Inflammatory macrophage (primary cell): ENCODE results near the gene TTLL11.

ENCODE experiments used
- DNase-seq, 2 donors: peaks; one replicate each; pipeline ENCODE4 v3.0.0-alpha.2; 2020 to 2022

Gene TTLL11

DNA sequence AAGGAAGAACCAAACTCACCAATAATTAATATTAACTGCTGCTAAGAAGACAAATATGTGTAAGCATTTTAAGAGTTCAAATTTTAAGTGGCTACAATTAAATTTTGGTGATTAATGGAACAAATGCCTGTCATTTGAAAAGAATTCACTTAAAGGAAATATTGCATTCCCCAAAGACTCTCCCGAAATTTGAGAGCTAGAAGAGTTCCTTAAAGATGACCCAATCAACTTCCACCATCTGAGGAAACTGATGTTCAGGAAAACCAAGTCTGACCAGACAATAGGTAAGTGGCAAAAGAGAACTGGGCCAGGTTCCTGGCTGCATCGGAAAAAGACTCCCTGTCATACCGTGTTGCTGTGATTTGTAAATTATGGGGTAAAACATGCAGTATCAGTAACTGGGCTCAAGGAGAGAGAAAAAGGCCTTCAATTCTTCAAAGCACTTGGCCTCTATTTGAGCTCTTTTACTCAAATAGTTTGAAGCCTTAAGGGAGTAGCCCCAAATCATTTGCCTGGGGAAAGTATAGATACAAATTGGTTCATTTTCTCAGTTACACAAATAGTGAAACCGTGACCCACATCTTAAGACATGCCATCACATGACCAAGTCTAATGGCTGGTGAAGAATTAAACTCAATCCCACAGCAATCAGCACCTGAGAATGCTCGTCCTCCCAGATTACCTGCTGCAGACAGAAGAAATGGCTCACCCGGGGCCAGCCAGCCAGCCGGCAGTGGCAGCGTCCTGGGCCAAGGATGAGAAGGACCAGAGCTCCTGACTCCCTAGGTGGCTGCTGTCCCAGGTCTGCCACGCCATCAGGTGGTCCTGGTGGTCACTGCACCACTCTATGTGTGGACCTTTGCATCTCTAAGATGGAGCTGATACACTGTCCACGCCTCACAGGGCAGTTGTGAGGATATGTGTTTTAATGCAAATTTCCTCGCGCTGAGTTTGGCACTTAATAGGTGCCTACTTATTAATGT is 162.9 kb downstream of the TTLL11 start:
- no peak for DNase-seq

DNA sequence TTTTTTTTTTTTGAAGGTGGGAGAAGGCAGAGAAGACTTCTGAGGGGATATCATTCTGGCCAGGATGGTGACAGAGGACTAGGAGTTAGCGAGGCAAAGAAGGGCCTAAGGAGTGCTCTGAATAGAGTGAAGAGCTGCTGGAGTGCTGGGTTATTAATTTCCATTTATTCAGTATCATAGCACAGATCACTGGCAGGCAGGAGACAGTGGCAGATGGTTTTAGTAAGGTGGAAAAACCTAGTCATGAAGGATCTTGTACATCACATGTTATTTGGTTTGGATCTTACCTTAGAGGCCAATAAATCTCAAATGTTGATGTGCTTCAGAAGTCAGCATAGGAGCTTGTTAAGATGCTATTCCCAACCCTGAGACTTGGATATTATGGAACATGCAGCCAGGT is 165.5 kb downstream of the TTLL11 start:
- DNase-seq = no peak

DNA sequence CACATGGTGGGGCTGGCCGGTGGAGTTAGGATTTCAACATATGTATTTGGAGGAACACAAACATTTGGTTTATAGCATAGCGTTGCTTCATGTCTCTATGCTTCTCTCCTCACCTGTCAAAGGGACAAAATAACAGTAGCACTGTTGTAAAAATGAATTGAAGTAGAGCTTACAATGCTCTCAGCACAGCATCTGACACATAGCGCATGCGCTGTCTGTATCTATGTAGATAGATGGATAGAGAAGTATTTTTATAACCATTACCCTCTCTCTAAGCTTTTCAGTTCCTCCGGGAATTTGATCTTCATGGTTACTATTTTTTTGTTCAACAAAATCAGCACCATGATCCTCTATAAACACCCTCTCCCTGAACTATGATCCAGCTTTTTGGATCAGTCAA is 166.0 kb downstream of the TTLL11 start:
- DNase-seq = no peak

DNA sequence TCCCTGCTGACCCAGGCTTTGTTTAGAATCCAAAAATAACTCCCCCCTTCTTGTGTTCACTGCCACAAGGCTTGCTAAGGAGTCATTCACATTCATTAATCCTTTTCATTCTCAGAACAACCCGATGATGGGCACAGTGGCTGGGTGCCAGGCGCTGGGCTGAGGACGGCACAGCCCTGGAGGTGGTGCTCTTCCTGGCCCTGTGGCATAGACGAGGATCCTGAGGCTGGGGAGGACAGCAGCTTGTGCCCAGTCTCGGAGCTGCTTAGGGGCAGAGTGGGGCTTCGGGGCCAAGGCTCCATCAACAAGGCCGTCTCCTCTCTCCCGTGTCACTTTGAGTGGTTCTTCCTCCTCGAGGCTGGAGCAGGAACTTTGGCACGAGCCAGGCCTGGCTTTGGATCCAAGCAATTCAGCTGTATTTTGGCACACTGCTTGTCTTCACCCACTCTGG is 166.7 kb downstream of the TTLL11 start:
- DNase-seq = no peak

DNA sequence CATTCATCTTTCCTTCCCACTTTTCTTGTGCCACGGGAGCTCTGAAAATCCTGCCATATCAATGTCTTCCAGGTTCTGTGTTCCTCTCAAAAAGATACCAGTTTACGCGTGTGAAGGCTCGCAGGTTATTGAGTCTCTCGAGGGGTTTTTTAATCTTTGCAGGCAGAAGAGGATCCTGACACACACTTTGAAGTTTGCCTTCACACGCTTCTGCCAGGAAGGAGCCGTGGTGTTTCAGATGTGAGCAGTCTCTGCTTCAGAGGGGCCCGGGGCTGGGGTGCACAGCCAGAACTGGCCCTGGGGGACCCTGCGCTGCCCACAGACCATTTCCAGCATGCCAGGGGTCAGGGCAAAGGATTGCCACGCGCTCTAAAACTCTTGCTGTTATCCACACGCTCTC is 167.2 kb downstream of the TTLL11 start:
- no peak for DNase-seq

DNA sequence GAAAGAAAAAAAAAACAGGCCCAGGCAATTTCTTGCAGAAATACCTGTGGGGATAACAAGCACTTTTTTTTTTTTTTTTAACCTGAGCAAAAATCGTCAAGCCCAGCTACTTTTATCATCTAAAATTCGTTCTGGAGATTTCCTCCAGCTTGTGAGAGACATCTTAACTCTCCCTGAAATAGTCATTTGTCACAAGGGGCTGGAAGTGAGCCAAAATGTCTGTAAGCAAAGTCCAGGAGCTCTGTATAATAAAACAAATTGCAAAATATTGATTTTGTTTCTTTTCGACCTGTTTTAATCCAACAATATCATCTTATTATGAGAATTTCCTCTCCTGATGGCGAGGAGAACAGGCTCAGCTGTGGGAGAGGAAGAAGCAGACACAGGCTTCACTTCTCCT is 168.4 kb downstream of the TTLL11 start:
- DNase-seq = no peak

DNA sequence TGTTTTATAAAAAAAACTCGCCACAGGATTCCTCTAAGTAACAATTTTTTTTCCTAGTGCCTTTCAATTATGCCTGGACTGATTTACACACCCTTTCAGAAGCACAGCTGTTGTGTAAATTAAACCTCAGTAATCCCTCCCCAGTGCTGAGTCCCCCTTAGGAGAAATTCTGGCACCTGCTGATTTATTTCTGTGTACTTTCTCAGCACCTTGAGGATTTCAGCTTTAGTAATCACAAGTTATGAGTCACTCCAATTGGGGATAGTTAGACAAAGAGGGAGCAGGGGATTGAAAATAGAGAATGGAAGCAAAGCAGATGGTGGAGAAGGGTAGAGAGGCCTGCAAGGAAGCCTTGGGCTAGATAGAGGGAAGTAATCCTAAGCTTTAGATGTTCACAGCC is 171.7 kb downstream of the TTLL11 start:
- no peak for DNase-seq

DNA sequence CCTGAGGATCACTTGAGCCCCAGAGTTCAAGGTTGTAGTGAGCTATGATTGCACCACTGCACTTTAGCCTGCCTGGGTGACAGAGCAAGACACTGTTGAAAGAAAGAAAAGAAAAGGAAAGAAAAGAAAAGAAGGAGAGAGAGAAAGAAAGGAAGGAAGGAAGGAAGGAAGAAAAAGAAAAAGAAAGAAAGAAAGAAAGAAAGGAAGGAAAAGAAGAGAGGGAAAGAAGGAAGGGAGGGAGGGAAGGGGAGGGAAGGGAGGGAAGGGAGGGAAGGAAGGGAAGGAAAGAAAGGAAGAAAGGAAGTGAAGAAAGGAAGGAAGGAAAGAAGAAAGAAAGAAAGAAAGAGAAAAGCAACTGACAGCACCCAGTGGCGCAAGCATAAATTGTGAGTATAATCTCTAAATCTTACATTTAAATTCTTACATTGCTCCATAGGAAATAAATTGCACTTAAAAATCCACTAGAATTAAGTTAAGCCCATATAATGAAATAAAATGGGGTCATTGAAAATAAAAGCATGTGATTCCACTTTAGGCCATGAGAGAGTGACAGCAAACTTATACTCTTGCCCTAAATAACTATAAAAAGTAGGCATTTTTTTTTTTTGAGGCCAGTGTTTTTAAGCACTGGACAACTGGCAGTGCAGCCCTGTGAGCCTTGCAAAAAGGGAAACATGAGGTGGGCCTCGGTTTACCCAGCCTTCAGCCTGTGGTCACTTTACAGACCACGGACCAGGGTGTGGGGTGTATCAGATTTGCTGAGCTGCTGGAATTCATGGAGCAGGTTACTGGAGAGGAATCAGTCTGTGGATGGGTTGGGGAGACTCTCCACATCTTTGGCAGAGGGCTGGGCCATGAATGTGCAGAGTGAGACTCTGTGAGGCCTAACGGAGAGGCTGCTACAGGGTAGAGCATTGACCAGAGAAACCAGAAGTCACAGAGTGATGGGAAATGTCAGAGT is 175.5 kb downstream of the TTLL11 start:
- no peak for DNase-seq

DNA sequence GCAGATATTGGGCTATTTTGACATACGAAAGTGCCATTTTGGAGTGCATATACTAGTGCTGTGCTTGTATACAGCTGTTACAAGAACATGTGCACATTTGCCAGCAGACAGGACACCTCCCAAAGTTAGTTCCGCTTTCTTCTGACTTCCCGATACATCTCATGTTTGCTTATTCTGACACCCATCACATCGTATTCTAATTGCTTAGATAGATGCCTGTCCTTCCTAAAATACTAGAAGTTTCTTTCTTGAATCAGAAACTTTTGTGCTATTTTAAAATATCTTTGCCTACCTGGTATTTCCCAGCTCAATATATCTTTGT is 177.8 kb downstream of the TTLL11 start:
- DNase-seq = peak in 1 of 2 donors; percentile 48

DNA sequence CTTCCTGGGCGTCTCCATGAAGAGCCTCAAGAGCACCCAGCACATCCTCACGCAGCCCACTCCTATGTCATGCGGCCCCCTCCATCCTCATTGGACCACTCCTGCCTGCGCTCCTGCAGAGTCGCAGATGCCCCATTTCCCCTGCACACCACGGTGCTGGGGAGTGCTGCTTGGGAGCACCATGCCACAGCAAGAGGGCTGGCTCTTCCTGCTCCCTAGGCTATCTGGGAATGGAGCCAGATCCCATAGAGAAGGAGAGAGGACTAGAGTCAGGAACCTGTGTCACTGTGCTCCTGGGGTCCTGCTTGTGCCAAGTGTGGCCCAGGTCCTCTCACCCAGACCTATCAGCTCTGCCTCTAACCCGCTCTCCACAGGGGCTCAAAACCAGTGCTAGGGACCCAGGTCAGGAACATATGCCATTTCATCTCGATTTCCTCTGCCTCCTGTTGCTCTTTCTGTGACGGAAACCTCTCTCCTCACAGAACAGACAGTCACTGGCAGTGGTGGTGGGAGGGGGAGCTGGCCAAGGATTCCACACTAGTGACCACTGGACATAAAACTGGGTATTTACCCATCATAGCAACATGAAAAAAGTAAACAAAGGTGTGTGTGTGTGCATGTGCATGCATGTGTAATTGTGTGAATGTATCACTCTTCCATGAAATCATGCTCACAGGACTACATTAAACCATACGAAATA is 178.4 kb downstream of the TTLL11 start:
- DNase-seq = no peak

DNA sequence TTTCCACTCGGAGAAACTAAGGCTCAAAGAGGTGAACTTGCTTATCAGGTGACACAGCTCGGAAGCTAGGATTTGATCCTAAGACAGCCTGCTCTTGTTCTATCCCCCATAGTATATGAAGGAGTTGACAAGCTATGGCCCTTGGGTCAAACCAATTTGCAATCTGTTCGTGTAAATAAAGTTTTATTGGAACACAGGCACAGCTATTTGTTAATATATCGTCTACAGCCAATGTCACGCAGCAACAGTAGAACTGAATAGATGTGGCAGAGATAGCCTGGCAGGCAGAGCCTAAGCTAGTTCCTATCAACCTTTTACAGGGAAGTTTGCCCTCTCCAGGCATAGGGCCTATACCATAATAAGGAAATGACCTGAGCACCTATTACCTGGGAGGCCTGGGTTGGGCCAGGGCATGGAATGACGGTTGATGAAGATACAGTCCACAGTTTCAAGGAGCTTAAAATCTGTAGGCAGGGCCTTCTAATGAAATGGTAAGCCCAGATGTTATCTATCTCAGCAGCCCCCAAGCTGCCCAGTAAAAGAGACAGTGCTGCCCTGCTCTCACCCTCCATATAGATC is 179.0 kb downstream of the TTLL11 start:
- DNase-seq = no peak

DNA sequence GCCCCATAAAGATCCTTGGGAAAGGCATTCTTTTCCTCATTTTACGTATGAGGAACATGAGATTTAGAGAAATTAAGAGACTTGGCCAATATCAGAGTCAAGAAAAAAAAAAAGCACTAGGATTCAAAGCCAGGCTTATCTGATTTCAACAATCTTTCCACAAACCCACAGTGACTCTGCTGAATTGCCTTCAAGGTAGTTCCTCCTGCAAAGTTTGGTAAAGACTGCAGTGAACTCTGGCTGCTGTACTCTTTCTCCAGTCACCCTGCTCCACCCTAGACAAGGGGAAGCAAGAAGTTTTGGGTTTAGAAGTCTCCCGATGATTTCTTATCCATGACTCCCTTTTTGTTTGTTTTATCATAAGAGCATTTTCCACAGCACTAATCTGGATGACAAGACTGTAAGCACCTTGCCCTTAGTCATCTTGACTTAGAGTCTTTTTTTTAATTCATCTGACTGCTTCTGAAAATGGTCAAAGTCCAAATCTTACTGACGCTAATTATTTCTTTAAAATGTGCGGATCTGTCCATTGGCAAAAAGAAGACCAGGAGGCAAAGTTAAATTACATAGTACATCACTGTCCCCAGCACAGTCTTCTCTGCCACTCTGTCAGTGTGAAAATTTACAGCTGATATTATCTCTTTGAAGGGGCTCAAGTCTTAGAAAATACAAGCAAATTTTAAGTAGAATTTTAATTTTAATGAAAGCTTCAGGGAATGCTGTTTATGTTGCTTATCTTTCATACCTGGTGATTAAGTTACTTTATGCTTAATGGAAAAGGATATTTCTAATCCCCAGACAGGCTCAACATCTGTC is 180.1 kb downstream of the TTLL11 start:
- peak; percentile 49 to 66 for DNase-seq

DNA sequence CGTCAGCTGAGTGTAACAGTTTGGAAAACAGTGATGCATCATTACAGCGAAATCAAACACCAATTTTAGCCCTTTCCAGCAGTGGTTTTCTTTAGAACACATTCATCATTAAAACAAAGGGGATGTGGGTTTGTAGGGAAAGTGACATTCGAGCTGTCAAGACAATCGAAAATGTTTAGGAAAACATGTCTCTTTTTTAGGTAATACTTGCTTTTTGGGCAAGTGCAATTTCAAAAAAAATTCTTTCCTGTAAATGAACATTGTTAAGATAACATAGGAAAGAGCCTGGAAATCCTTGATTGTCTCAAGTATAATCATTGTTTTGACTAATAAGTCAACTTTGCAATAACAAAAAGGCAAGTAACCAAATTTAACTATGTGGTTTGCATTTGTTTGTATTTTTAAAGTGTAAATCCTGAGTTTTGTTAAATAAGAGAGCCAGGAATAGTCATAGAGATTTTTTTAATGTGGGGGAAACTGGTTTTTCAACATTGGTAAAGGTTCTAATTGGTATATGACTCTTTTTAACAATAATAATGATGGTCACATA is 182.5 kb downstream of the TTLL11 start:
- no peak for DNase-seq

DNA sequence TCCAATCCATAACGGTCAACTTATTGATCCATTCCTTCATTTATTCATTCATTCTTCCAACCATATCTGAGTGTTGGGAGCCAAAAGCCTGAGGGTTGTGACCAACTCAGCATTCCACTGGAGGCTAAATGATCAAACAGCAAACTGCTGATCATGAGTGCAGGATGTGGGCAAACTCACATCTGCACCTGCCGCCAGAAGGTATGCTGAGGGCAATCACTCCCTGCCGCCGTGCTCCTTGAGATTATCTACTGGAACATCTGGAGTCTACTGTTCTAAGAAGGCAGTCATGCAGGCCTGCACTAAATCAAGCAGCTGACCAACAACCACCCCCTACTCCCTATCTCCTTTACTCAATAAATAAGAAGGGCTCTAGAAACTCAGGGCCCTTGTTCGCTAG is 184.0 kb downstream of the TTLL11 start:
- DNase-seq = no peak

DNA sequence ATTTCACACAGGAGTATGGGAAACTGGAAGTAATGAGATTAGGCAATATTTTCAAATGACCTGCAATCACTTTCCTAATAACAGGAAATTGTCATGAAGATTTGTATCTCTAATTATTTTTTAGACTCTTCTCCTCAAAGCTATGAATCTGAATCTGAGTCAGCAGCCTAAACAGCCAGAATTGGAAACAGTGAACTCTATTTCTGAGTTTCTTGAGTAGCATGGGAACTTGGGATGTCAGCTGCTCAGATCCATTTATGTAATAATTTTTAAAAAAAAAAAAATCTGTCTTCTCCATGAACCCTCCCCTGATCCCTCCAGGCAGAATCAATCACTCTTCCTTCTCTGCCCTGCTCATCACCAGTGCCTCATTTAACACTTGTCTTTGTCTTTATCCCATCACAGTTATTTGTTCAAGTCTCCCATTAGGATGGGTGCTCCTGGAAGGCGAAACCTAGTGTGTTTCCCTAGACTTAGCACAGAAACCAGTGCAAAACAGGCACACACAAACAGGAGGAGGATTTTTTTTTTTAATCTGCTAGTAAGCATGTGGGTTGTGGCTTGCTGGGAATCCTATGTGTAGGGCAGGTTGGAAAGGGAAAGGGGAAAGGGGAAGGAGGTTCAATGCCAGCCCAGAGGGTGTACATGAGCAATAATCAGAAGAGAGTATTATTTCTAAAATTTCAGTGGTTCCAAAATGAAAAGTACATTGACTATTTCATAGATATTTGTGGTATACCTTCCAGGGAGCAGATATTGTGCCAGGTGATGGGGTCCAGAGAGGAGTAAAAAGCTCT is 186.8 kb downstream of the TTLL11 start:
- DNase-seq = peak; percentile 13 to 69

DNA sequence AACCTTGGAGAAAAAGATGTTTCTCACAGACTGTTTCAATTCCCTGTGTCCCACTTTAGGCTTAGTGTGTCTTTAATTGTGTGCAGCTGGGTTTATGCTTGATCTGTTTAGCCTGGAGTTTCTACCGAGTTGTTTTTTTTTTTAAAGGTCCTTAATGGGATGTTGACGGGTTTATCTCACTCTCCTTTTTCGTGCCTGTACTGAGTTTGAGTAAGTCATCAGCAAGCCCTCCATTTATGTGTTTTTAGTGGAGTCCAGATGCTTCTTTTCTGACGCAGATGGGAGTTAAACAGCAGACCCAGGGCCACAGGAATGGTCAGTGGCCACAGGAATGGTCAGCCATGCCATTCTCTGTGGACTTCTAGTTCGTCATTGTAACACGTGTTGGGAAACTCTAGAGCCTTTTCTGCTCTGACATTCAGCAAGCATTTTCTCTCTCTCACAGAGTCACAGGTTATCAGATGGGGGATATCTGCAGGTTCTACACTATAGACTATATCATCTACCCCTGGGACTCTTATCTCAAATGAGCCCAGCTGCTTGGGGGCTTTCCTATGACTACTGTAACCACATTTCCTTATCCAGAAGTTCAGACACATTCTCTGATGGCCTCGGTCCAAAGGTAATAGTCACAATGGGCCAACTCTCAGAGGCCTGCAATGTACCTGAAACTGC is 190.5 kb downstream of the TTLL11 start:
- no peak for DNase-seq

DNA sequence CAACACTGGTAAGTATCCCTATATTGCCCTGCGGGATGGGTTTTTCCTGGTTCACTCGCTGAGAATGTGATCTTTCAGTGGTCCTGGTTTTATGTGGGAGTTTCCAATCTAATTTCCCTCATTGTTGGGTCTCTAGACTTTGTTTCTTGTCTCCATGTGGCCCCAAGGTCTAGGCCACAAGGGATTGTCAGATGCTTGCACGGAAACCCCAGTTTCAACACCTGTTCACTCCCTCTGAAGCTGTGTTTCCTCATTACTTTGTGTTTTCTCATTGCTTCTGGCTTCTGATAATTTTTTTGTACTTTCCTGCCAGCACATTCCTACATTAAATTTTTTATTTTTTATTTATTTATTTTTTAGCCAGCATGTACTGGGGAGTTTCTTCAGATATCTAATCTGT is 191.5 kb downstream of the TTLL11 start:
- DNase-seq = no peak

DNA sequence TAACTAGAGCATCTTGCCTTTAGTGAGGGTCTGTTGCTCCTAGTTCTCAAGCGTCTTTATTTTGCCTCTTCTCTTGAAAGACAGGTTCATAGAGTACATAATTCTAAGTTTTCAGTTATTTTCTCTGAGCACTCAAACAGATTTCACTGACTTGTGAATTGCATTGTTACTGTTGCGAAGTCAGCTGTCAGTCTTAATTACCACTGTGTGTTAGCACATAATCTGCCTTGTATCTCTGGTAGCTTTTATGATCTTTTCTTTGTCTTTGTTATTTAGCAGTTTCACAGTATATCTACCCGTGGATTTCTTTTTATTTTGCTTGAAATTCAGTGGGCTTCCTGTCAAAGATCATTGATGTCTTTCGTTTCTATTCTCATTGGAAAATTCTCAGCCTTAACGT is 192.9 kb downstream of the TTLL11 start:
- no peak for DNase-seq

DNA sequence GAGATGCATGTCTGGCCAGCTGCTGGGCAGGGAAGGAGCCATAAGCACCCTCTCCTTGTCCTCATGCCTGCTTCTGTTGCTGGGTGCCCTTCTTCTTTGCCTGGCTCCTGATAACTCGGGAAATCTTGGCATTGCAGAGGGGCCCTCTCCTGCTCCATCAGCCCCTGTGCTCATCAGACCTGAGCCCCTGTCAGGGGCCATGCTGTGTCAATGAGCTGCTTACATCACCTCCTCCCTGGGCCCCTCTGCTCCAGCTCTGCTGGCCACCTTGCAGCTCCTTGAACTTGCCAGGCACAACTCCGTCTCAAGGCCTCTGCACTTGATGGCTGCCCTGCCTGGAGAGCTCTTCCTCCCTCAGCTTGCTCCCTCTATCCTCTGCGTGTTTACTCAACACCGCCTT is 194.3 kb downstream of the TTLL11 start:
- no peak for DNase-seq

DNA sequence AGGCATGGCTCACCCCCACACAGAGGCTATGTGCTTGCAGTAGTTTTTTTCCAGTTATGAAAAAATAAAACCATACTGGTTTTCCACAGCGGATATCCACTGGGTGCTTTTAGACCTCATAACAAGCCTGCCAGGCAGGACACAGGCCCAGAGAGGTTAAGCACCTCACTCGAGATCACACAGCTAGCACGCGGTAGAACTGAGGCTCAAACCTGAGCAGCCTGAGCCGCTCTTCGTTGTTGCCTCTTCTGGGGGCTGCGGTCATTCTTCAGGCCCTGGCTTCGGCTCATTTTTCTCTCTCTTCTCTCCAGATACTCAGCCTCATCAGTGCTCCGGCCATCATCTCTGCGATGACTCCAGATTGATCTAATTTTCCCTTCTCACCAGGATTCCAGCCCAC is 196.0 kb downstream of the TTLL11 start:
- DNase-seq = no peak
